GM12891 (cell line): ENCODE results near the gene CLIC5.

Experiments
- DNase-seq: peaks from one replicate; pipeline ENCODE4 v3.0.0; 2011; ENCODE audit warnings: low spot score; ENCODE audit not compliant: insufficient read length
- FAIRE-seq: peaks from 2 replicates; lab custom pipeline; 2011; peaks lifted over from hg19 to GRCh38; lab: Jason Lieb, UNC
- PAX5 ChIP-seq: IDR thresholded peaks from 2 replicates; pipeline ENCODE4 v1.6.1; 2011; ENCODE audit warnings: low read length, moderate library complexity, mild to moderate bottlenecking; ENCODE audit not compliant: insufficient read depth, severe bottlenecking
- POLR2A ChIP-seq: IDR thresholded peaks from 2 replicates; pipeline ENCODE4 v1.6.1; 2011; ENCODE audit warnings: low read depth, low read length, control low read depth
- POLR2AphosphoS5 ChIP-seq: IDR thresholded peaks from 2 replicates; pipeline ENCODE4 v1.6.1; 2011; ENCODE audit warnings: low read depth, low read length, control low read depth
- POU2F2 ChIP-seq: IDR thresholded peaks from 2 replicates; pipeline ENCODE4 v1.6.1; 2011; ENCODE audit warnings: low read depth, mild to moderate bottlenecking, control low read depth, low read length, moderate library complexity
- SPI1 ChIP-seq: IDR thresholded peaks from 2 replicates; pipeline ENCODE4 v1.6.1; 2011; ENCODE audit warnings: low read depth, low read length, control low read depth
- TAF1 ChIP-seq: IDR thresholded peaks from 2 replicates; pipeline ENCODE4 v1.6.1; 2011; ENCODE audit warnings: low read depth, low read length, control low read depth

Gene CLIC5

DNA sequence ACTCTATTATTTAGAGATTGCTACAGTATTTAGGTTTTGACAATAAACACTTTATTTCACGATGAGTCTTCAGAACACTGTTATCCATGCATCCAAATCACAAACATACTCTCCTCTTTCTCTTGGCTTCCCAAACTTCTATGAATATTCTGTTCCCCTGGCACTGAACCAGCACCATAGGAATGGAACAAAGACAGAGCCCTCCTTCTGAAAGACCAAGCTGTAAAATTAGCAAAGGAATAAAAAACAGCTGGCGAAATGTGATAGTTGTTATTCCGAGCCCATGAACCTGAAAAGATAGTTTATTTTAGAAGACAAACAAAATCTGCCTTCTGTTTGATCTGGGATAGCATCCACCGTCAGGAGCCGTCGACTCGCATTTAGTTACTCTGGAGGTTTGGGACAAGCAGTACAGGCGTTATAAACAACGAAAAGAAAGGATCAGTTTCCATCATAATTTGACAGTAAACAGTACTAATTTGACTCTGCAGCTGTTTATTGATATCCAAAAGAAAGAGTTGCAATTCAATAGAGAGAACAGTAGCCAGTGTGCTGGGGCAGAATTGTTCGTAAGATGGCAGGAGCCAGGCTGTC lies 161.4 kb downstream of the CLIC5 start:
- TF ChIP-seq POU2F2: no peak
- TF ChIP-seq TAF1: no peak
- no peak for TF ChIP-seq POLR2A
- DNase-seq: no peak
- FAIRE-seq: no peak

DNA sequence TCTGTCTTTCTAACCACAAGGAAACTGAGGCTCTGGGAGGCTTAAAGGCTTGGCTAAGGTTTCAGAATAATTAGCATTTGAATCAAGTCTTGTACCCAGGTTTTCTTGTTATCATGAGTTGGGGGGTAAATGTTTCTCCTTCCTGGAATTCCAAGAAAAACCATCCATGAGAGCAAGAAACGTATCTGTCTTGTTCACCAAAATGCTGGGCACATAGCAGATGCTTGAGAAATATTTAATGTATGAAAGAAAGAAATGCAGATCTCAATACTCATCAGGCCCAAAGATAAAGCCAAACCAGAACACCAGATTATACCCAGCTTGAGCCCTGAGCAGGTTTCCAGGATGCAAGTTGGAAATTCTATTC lies 164.6 kb downstream of the CLIC5 start:
- DNase-seq: no peak
- no peak for FAIRE-seq
- TF ChIP-seq SPI1 (no peak), POU2F2 (no peak), POLR2A (no peak), TAF1 (no peak), POLR2AphosphoS5 (no peak), PAX5 (no peak)

DNA sequence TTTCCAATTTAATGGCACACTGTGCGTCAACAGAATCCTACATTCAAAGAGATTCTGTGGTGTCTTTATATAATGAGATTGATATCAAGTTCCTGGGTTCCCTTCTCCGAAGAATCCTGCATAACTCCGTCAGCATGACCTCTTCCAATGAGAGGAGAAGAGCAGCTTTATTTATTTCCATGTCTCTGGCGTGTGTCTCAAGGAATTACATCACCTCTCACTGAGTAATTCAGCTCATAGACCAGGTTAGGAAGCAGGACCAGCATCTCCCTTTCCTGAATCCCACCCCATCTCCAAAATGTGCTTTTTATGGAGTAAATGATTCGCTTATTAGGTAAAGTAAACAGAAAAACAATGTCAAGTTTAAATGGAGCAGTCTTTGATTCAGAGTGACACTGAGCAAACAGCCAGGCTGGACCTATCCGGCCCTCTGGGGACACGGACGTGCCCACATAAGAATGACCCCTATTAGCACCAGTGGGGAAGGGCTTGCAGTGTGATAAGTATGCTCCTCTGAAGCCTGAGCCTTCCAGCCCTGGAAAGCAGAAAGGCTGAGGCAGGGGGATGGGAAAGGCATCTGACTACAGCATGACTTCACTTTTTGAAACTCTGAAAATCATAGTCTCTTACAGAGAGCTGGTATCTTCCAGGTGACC lies 165.2 kb downstream of the CLIC5 start:
- no peak for DNase-seq
- TF ChIP-seq POLR2A: no peak
- TF ChIP-seq PAX5: no peak
- TF ChIP-seq SPI1: no peak
- no peak for TF ChIP-seq TAF1
- no peak for TF ChIP-seq POU2F2
- no peak for TF ChIP-seq POLR2AphosphoS5
- no peak for FAIRE-seq

DNA sequence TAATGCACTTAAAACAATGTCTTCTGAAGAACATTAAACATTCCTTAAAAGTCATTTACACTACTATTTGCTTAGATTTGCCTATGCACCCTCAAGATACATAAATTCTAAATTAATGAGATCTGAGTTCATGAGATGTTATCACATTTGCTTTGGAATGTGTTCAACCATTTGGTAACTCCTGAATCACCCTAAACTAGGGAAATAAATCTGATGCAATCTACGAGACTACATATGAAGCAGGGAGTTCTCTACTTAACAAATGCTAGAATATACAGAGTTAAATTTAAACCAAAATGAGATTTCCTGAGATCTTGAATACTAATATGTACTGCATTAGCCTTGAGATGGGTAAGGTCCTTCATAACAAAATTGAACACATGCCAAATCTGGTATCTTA lies 170.1 kb downstream of the CLIC5 start:
- DNase-seq (no peak), FAIRE-seq (no peak)
- TF ChIP-seq POU2F2: no peak

DNA sequence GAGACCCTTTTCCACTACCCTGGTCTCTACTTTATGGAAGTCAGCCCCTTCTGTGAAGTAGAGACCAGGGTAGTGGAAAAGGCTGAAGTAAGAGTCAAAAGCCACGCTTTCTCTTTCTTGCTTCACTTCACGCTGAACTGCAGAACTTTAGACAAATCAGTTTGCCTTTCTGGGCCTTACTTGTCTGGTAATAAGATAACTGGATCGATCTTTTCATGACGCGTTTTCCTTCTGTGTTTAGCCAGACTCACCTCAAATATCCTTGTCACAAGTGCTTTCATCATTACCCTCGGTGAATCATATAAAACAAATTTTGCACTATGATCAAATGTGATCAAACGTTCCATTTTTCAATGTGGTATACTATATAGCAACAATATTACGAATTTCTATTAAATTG lies 170.7 kb downstream of the CLIC5 start:
- FAIRE-seq (no peak), DNase-seq (no peak)
- no peak for TF ChIP-seq POLR2A
- no peak for TF ChIP-seq PAX5
- no peak for TF ChIP-seq SPI1
- no peak for TF ChIP-seq POLR2AphosphoS5
- TF ChIP-seq POU2F2: no peak
- TF ChIP-seq TAF1: no peak

DNA sequence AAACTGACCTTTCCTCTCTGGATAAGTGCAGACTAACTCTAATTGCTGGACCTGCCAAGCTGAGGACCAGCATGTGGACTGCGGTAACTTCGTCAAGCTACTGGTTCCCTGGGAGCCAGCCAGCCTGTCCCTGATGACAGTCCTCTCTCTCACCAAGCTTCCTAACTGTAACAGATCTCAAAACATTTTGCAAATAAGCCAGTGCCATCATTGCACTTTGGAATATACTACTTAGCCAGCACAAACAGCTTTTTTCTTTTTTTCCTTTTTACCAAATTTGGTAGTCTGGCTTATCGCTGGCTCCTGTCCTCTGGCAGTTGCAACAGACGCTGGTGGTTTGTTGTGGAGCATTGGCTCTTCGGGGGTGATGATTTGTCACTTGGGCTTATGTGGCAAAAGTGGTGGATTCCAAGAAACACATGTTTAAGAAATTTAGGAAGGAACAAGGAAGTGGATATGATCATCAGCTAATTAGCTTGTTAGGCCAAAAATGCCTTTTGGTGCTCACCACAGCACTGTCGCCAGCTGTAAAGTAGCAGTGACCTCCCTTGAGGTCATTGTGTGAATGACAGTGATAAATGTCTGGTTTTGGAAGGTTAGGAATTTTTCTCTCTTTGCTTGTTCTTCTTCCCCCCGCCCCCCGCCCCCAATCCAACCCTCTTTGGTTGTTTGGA lies 171.7 kb downstream of the CLIC5 start:
- DNase-seq (no peak), FAIRE-seq (no peak)
- no peak for TF ChIP-seq POU2F2
- no peak for TF ChIP-seq POLR2AphosphoS5
- no peak for TF ChIP-seq PAX5
- no peak for TF ChIP-seq POLR2A
- no peak for TF ChIP-seq SPI1
- no peak for TF ChIP-seq TAF1

DNA sequence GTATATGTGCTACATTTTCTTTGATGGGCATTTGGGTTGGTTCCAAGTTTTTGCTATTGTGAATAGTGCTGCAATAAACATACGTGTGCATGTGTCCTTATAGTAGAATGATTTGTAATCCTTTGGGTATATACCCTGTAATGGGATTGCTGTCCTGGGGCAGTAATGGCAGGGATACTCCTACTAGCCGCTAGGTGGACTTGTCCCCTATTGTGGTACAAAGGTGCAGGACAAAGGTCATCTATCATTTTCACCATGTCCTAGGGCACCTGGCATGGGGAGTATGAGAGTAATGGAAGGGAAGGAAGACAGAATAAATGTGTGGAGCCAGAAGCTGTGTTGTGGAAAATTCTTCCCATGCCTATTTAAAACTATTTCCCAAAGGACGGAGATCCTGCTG lies 174.6 kb downstream of the CLIC5 start:
- FAIRE-seq: no peak
- DNase-seq: no peak
- TF ChIP-seq SPI1: no peak
- no peak for TF ChIP-seq TAF1
- TF ChIP-seq POU2F2: no peak

DNA sequence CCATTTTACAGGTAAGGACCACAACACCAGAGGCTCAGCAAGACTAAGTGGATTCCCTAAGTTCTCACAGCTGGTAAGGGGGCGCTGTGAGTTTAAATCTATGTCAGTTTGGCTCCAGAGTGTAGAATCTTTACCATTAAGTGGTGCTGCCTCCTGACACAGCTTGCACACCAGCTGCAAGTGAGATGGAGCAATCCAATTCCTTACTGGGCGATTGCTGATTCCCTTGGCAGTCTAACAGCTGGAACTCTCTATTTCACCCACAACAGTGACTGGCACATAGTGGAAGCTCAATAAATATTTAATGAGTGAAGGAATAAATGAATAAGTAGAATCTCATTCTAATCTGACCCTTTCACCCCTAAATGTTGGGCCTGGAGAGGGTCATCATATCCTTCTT lies 176.7 kb downstream of the CLIC5 start:
- no peak for FAIRE-seq
- TF ChIP-seq TAF1 (no peak), PAX5 (no peak), POLR2A (no peak), SPI1 (no peak), POU2F2 (no peak), POLR2AphosphoS5 (no peak)
- DNase-seq: no peak

DNA sequence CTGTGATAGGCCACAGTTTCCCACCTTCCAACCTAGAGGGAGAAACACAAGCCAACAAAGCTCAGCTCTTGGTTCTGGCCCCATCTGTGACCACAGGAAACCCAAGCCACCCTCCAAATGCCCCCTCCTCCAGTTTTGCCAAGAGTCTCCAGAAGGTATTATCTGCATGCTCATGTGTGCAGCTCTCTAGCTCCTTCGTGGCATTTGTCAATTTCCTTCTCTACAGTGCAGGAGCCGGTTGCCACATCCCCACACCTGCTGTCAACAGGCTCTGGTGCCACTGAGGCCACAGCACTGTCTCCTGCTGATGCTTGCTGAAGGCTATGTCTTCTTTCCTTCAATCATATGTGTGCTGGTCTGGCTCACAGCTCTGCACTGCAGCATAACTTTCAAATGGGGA lies 177.2 kb downstream of the CLIC5 start:
- no peak for FAIRE-seq
- DNase-seq: no peak
- TF ChIP-seq POLR2AphosphoS5: no peak
- no peak for TF ChIP-seq POLR2A
- TF ChIP-seq SPI1: no peak
- TF ChIP-seq TAF1: no peak

DNA sequence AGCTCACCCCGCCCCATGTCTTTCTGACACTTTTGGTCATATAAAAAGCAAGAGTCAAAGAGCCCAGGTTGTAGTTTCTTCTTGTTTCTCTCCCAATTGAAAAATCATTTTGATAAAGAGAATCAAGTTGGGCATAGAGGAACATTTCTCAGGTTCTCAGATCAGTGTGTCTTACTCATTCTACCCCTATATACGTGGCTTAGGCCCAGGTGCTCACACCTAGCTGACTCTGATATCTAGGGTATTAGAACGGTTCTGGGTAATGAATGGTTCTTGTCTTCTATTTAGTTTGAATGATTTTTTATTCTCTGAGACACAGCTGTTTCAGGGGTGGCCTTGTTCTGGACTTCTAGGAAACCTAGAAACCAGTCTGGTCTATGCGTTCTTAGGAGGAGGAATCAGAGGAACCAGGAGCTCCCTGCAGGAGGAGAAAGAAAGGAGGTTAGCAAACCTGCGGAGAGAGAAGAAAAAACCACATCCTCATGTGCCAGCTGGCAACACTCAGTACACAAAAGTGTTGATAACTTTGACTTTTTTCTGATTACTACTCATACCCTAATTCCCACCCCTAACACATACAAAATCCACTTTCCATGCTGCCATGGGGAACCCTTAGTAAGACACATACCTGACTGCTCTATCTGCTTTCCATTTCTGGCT lies 178.0 kb downstream of the CLIC5 start:
- TF ChIP-seq POLR2A: no peak
- TF ChIP-seq SPI1: no peak
- no peak for TF ChIP-seq PAX5
- TF ChIP-seq TAF1: no peak
- TF ChIP-seq POU2F2: no peak
- no peak for TF ChIP-seq POLR2AphosphoS5
- DNase-seq (no peak), FAIRE-seq (no peak)
